SK-N-SH (cell line): ENCODE results near the gene JCHAIN. TPM values are rescaled to one million over a fixed set of nuclear protein-coding genes. Genes with fewer than 3 reads are reported as not detected.

Experiments
- CTCF ChIA-PET: fragments of 300-600, 350-600 bp; formaldehyde crosslinking; extraction: SDS; loops from one replicate; lab custom pipeline; 2021; lab: Yijun Ruan, JAX
- POLR2A ChIA-PET: fragments of 350-600 bp; sonication (Branson Sonifier 250); formaldehyde crosslinking; extraction: SDS; loops from one replicate; lab custom pipeline; 2020; ENCODE audit warnings: antibody characterized with exemption, inconsistent platforms; lab: Yijun Ruan, JAX
- DNase-seq: peaks from one replicate; pipeline ENCODE4 v3.0.0; 2012
- H2AFZ ChIP-seq: fragments of 200-600 bp; sonication (generic); 2 replicates; pipeline ENCODE4 v1.8.1; 2016; ENCODE audit warnings: antibody characterized with exemption, mild to moderate bottlenecking, low read depth
- H3F3A ChIP-seq: fragments of 200-600 bp; sonication (generic); replicated peaks from 2 replicates; pipeline ENCODE3; 2016; ENCODE audit warnings: antibody characterized with exemption, mild to moderate bottlenecking; ENCODE audit not compliant: insufficient read depth
- H3K27ac ChIP-seq, 2 experiments: fragments of 200-500 bp in 1 of 2; fragments of 200-600 bp in 1 of 2; sonication (Bioruptor generic) in 1 of 2; sonication (generic), shearing (Covaris generic) in 1 of 2; 2 replicates each; pipeline versions ENCODE4 v1.5.1 to v1.6.1; 2014 to 2016; ENCODE audit warnings: low read depth in 2 of 2, inconsistent platforms in 1 of 2, low read length in 1 of 2, mild to moderate bottlenecking in 1 of 2, mixed read lengths in 1 of 2
- H3K27me3 ChIP-seq: fragments of 200-600 bp; sonication (generic), shearing (Covaris generic); 2 replicates; pipeline ENCODE4 v1.6.1; 2016; ENCODE audit warnings: mixed run types; ENCODE audit not compliant: insufficient read depth
- H3K36me3 ChIP-seq, 2 experiments: fragments of 200-500 bp in 1 of 2; fragments of 200-600 bp in 1 of 2; sonication (Bioruptor generic) in 1 of 2; sonication (generic) in 1 of 2; replicated peaks in 1 of 2; 2 replicates each; pipeline versions ENCODE3 to v1.5.1; 2014 to 2016; ENCODE audit warnings: low read length in 1 of 2, mild to moderate bottlenecking in 1 of 2; ENCODE audit not compliant: insufficient read depth in 2 of 2, control insufficient read depth in 1 of 2
- H3K4me1 ChIP-seq, 2 experiments: fragments of 200-500 bp in 1 of 2; fragments of 200-600 bp in 1 of 2; sonication (Bioruptor generic) in 1 of 2; sonication (generic), shearing (Covaris generic) in 1 of 2; 2 replicates each; pipeline versions ENCODE4 v1.5.1 to v1.6.1; 2014 to 2016; ENCODE audit warnings: low read depth in 1 of 2, low read length in 1 of 2, mixed run types in 1 of 2; ENCODE audit not compliant: insufficient read depth in 2 of 2, control insufficient read depth in 1 of 2
- H3K4me2 ChIP-seq: fragments of 200-600 bp; sonication (generic), shearing (Covaris generic); 2 replicates; pipeline ENCODE4 v1.6.1; 2017; ENCODE audit warnings: mixed run types
- H3K4me3 ChIP-seq, 2 experiments: fragments of 200-500 bp in 1 of 2; fragments of 200-600 bp in 1 of 2; sonication (Bioruptor generic) in 1 of 2; sonication (generic), shearing (Covaris generic) in 1 of 2; 2 replicates each; pipeline versions ENCODE4 v1.5.1 to v1.8.1; 2014 to 2016; ENCODE audit warnings: low read depth in 2 of 2, inconsistent platforms in 1 of 2, low read length in 1 of 2, mild to moderate bottlenecking in 1 of 2, mixed read lengths in 1 of 2, moderate library complexity in 1 of 2
- H3K79me2 ChIP-seq: fragments of 200-600 bp; sonication (generic); 2 replicates; pipeline ENCODE4 v1.8.1; 2017; ENCODE audit warnings: mild to moderate bottlenecking; ENCODE audit not compliant: insufficient read depth
- H3K9ac ChIP-seq: fragments of 200-600 bp; sonication (generic); 2 replicates; pipeline ENCODE4 v1.6.1; 2017; ENCODE audit warnings: mixed run types
- H3K9me2 ChIP-seq: fragments of 200-600 bp; sonication (generic); 2 replicates; pipeline ENCODE4 v1.6.1; 2017; ENCODE audit warnings: mixed run types
- H3K9me3 ChIP-seq: fragments of 200-600 bp; sonication (generic); 2 replicates; pipeline ENCODE4 v1.6.1; 2017; ENCODE audit warnings: mixed run types, mild to moderate bottlenecking, moderate library complexity
- H4K20me1 ChIP-seq: fragments of 200-600 bp; sonication (generic); 2 replicates; pipeline ENCODE4 v1.6.1; 2017; ENCODE audit warnings: mild to moderate bottlenecking, mixed run types; ENCODE audit not compliant: insufficient read depth
- CHD2 ChIP-seq: fragments of 150-350 bp; IDR thresholded peaks from 2 replicates; pipeline ENCODE4 v1.6.1; 2018; ENCODE audit warnings: low read length; ENCODE audit not compliant: partially characterized antibody
- ELF1 ChIP-seq: IDR thresholded peaks from 2 replicates; pipeline ENCODE4 v1.4.0; 2012
- EP300 ChIP-seq, 2 experiments: IDR thresholded peaks; 2 replicates each; pipeline versions ENCODE4 v1.4.0 to v1.6.1; 2012; ENCODE audit warnings: borderline replicate concordance in 1 of 2, low read depth in 1 of 2, low read length in 1 of 2
- EZH2phosphoT487 ChIP-seq: fragments of 200-600 bp; sonication (generic); IDR thresholded peaks from 2 replicates; pipeline ENCODE4 v1.6.1; 2017; ENCODE audit warnings: low read depth, mixed run types, mild to moderate bottlenecking, antibody characterized with exemption, moderate library complexity, borderline replicate concordance
- FOXM1 ChIP-seq: IDR thresholded peaks from 2 replicates; pipeline ENCODE4 v1.4.0; 2012; ENCODE audit warnings: low read depth, mild to moderate bottlenecking
- MEF2A ChIP-seq: IDR thresholded peaks from 2 replicates; pipeline ENCODE4 v1.4.0; 2012; ENCODE audit warnings: low read depth, borderline replicate concordance
- NFIC ChIP-seq: IDR thresholded peaks from 2 replicates; pipeline ENCODE4 v1.4.0; 2012; ENCODE audit warnings: borderline replicate concordance
- NRF1 ChIP-seq: IDR thresholded peaks from 2 replicates; pipeline ENCODE4 v1.6.1; 2012; ENCODE audit warnings: low read depth, mild to moderate bottlenecking, low read length
- TEAD4 ChIP-seq: IDR thresholded peaks from 2 replicates; pipeline ENCODE4 v1.4.0; 2012; ENCODE audit warnings: mild to moderate bottlenecking, borderline replicate concordance; ENCODE audit not compliant: insufficient read depth
- YY1 ChIP-seq: IDR thresholded peaks from 2 replicates; pipeline ENCODE4 v1.4.0; 2012; ENCODE audit warnings: low read depth, mild to moderate bottlenecking
- WGBS: methylation state at CpG from one replicate; pipeline ENCODE4 v1.1.6; 2017; ENCODE audit warnings: low lambda C conversion rate; 5-methylcytosine and 5-hydroxymethylcytosine counted together
- polyA plus RNA-seq, 3 experiments: library from polyadenylated mRNA; depleted of rRNA; stranded (reverse); fragments of >200 nt; gene quantifications; 2 replicates each; pipeline ENCODE4 v1.2.3, GENCODE V29; 2012
- TF ChIP-seq, protein P1 (sequence below): IDR thresholded peaks from 2 replicates; pipeline ENCODE4; 2012
- TF ChIP-seq, protein P2 (sequence below): fragments of 150-350 bp; IDR thresholded peaks from 2 replicates; pipeline ENCODE4 v1.6.1; 2016; ENCODE audit warnings: mild to moderate bottlenecking, low read depth, low read length
- TF ChIP-seq, protein P3 (sequence below): IDR thresholded peaks from 2 replicates; pipeline ENCODE4 v1.4.0; 2012; ENCODE audit warnings: low read depth, borderline replicate concordance

The JCHAIN gene
- polyA plus RNA-seq, 1 of the 3 experiments (the other 2 are of a cell fraction): 1.1 TPM

DNA sequence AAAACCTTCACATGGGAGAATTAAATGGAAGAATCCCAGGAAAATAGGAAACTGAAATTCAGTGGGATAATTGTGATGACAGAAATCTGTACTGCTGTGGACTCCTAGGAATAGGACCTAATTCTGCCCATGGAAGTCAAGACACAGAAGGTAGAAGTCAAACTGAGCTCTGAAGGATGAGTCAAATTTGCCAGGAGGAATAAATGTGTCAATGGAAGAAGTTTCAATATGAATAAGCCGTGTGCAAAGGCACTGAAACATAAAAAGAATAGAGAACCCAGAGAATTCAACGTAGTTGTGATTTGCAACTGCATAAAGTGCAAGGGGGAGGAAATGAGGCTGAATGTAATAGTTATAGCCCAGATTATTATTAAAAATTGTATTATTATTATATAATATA, 26.1 kb downstream of the JCHAIN start:
- POLR2A ChIA-PET: no interaction called here
- Histone ChIP-seq H3K9me3 (no peaks in the 10 kb centered on the region), H3K9ac (no peak overlapping the region), H3K9me2 (no peaks in the 10 kb centered on the region), H3K27ac (no peak overlapping the region), H3K4me3 (no peak overlapping the region), H3K27me3 (no peaks in the 10 kb centered on the region; the same call in 1 of the 2 replicates), H3K79me2 (no peaks in the 10 kb centered on the region), H3K4me1 (no peaks in the 10 kb centered on the region; a peak in 1 of 4 replicates), H2AFZ (0 out of 2 replicates have a peak overlapping the region, but pooled peaks have one; percentile 18), H3F3A (no peaks in the 10 kb centered on the region), H3K4me2 (no peak overlapping the region), H4K20me1 (no peaks in the 10 kb centered on the region), H3K36me3 (no peaks in the 10 kb centered on the region)
- DNase-seq: no peak
- TF ChIP-seq TEAD4 (no peak), EZH2phosphoT487 (no peak), YY1 (no peak), MEF2A (no peak)
- TF ChIP-seq, protein P1, sequence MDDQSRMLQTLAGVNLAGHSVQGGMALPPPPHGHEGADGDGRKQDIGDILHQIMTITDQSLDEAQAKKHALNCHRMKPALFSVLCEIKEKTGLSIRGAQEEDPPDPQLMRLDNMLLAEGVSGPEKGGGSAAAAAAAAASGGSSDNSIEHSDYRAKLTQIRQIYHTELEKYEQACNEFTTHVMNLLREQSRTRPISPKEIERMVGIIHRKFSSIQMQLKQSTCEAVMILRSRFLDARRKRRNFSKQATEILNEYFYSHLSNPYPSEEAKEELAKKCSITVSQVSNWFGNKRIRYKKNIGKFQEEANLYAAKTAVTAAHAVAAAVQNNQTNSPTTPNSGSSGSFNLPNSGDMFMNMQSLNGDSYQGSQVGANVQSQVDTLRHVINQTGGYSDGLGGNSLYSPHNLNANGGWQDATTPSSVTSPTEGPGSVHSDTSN: no peak
- TF ChIP-seq, protein P2, sequence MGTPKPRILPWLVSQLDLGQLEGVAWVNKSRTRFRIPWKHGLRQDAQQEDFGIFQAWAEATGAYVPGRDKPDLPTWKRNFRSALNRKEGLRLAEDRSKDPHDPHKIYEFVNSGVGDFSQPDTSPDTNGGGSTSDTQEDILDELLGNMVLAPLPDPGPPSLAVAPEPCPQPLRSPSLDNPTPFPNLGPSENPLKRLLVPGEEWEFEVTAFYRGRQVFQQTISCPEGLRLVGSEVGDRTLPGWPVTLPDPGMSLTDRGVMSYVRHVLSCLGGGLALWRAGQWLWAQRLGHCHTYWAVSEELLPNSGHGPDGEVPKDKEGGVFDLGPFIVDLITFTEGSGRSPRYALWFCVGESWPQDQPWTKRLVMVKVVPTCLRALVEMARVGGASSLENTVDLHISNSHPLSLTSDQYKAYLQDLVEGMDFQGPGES: no peak
- WGBS: 17% methylated on average over 2 of the region's 2 CpGs
- CTCF ChIA-PET: no interaction called here

DNA sequence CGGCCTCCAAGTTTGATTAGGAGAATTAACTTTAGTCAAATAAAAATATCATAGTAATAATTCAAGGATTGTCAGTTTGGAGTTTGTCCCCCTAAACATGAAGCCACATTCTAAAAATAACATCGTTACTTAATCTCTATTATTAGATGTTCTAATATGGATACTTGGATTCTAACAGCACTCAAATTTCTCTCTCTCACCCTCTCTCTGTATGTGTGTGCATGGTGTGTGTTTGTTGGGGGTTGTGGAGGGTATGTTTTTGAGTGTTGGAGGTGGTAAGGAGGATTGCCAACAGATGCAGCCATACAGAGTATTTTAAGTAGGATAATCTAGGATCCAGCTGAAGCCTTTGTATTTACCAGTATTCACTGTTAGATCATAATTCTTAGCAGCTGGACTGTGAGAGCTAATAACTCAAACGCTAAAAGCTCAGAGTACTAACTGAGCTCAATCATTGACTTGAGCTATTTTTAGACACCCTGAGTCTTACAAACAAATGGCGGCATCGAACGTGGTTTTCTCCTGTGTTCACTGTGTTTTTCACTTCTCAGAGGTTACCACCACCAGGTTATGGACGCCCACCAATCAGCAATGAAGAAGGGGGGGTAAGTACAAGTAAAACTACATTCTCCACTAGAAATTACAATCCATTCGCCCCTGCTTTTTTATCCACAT, 28.9 kb downstream of the JCHAIN start:
- H3K4me3 ChIP-seq: no peak overlapping the region
- H3K36me3 ChIP-seq: no peaks in the 10 kb centered on the region
- ChIA-PET CTCF (no interaction called here), POLR2A (no interaction called here)
- H3K27me3 ChIP-seq: no peaks in the 10 kb centered on the region; the same call in 1 of the 2 replicates
- no peaks in the 10 kb centered on the region; a peak in 1 of 4 replicates for H3K4me1 ChIP-seq
- H2AFZ ChIP-seq: peak overlapping the region; percentile 85
- H3K9me3 ChIP-seq: no peaks in the 10 kb centered on the region
- 17% methylated on average over 8 of the region's 8 CpGs for WGBS
- no peaks in the 10 kb centered on the region for H3K79me2 ChIP-seq
- no peak for DNase-seq
- H3K9ac ChIP-seq: no peak overlapping the region
- H3K4me2 ChIP-seq: peak overlapping the region; percentile 43; the same call in 1 of the 2 replicates
- peaks cover 5% of the 10 kb centered on the region for H3F3A ChIP-seq
- TF ChIP-seq EP300 (IDR thresholded peaks at IDR 0.05; ENCODE audit: borderline replicate concordance in 1 of 2, low read depth in 1 of 2, low read length in 1 of 2): no peak
- no peak for TF ChIP-seq FOXM1
- TF ChIP-seq CHD2: no peak
- TF ChIP-seq ELF1: no peak
- TF ChIP-seq, protein P3, sequence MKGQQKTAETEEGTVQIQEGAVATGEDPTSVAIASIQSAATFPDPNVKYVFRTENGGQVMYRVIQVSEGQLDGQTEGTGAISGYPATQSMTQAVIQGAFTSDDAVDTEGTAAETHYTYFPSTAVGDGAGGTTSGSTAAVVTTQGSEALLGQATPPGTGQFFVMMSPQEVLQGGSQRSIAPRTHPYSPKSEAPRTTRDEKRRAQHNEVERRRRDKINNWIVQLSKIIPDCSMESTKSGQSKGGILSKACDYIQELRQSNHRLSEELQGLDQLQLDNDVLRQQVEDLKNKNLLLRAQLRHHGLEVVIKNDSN: no peak
- no peak for TF ChIP-seq NFIC
- TF ChIP-seq NRF1: no peak
- H3K27ac ChIP-seq: no peak overlapping the region
- H4K20me1 ChIP-seq: no peaks in the 10 kb centered on the region
- no peaks in the 10 kb centered on the region for H3K9me2 ChIP-seq
